Inflammatory macrophage treated with lipopolysaccharide for 4 hours (primary cell): ENCODE data around the gene PLCB1.
"Not testable (repeated sequence)": the region's sequence is repeated elsewhere in the genome, so short reads cannot be mapped to it uniquely, and the experiment has no call there.

ENCODE experiments used
- DNase-seq: peaks from one replicate; pipeline ENCODE4 v3.0.0-alpha.2; 2020

The PLCB1 gene

GRCh38 chr20:8156235-8157079 lies 24.4 kb downstream of the PLCB1 start:
- DNase-seq, result peak; percentile 34

DNA sequence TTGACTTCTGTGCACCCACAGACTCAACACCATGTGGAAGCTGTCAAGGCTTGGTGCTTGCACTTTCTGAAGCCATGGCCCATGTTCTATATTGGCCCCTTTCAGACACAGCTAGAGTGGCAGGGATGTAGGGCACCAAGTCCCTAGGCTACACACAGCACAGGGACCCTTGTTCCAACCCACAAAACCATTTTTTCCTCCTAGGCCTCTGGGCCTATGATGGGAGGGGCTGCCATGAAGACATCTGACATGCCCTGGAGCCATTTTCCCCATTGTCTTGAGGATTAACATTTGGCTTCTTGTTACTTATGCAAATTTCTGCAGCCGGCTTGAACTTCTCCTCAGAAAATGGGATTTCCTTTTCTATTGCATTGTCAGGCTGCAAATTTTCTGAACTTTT lies 27.2 kb downstream of the PLCB1 start:
- DNase-seq, result not testable (repeated sequence)

DNA sequence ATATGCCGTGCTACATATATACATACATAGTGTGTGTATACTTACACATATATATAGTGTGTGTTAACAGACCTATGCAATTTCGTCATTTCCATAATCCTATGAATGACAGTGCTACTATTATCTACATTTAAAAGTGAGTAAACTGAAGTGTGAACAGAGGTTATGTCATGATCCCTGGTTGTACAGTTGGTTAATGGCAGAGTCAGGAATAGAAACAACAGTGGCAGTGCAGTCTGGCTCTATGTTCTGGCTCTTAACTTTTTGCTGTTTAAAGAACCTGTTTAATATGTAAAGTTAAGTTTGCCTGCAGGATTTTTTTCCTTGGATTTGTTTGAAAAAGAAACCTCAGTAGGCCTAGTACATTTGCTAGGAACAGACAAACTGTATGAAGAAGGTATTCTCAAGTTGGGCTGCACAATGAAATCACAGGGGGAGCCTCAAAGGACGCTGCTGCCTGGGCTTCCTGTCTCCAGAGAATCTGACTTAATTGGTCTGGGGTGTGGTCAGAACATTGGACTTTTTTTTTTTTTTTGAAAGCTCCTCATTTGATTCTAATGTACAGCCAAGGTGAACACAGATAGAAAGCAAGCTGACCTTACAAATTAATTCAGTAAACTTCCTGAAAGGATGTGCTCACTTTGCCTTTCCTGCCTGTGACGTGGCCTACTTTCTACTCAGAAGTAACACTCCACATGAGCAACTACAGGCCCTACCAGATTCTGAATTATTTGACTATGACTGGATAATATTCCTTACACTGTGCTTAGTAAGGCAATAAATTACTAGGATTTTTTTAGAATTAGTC lies 29.4 kb downstream of the PLCB1 start:
- DNase-seq, result no peak

DNA sequence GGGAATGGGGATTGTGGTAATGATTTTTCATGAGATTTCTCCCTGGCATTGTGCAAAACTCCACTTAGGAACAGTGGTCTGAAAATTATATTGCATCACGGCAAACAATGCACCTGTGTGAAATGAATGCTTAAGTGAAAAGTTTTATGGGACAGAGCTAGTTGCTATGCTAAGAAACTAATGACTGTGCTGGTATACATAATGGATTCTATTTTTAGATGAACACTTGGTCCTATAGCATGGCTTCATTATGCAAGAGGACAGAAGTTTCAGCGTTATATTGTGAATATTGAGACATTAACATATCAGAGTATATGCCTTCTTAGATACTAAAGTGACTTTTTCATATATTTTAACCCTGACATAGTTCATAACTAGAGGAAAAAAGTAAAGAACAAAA lies 30.5 kb downstream of the PLCB1 start:
- no peak for DNase-seq

DNA sequence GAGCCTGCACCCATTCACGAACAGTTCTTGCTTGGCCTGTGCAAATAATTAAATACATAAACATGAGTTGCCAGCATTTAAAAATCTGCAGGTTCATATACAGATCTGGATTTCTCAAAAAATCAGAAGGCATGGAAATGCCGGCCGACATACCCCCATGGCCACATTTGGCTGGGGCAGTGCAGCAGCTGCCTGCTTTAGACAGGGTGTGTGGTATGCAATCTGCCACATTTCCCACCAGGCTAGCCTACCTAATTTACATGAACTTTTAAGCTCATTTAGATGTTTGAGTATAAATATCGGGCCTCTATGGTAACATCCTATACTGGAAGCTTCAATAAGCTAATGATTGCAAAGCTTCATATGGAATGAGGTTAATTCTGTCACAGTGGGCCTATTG lies 31.5 kb downstream of the PLCB1 start:
- no peak for DNase-seq

DNA sequence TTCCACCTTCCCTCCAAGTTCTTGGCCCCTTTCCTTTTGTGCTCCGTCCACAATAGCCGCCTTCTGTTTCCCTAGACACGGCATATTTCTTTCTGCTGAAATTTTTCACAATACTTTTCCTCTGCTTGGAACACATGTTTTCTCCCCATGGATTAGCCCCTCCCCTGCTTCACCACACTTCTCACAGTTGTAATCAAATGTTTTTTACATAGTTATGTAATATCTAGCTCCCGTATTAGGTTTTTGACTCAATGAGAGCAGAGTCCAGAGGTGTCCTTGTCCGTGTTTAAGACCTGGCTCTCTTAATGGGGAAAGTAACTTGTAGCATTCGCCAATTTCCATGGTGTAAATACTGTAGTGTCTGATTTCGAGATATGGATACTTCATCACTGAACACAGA lies 34.7 kb downstream of the PLCB1 start:
- no peak for DNase-seq

DNA sequence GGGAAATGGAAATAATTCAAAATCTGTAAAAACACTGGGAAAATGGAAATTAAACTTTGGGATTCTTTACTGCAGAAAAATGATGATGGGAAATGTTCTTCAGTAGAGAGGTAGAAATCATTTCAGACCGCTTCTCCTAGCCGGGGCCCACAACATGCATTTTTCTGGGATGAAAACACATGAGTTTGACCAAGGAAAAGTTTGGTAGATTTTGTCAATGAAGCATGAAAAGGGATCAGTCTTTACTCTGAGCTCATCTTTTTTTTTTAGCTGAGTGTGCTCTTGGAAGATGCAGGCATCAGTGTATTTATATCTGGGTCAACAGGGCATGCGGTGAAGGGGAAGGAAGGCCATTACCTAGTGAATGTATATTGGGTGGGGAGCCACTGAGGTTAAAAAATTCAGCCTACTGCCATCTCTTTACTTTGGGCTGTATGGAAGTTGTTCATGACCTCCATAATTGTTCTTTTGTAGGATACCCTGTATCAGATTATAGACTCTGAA lies 36.8 kb downstream of the PLCB1 start:
- DNase-seq, result no peak

GRCh38 chr20:8170921-8171320 lies 38.9 kb downstream of the PLCB1 start:
- DNase-seq, result no peak

- DNase-seq, result no peak
These were observed 40.1 kb downstream of the PLCB1 start for GRCh38 chr20:8172191-8172590.

- DNase-seq, result no peak
These were observed 43.9 kb downstream of the PLCB1 start for GRCh38 chr20:8175741-8176675.

GRCh38 chr20:8183526-8183925 lies 51.5 kb downstream of the PLCB1 start:
- no peak for DNase-seq

DNA sequence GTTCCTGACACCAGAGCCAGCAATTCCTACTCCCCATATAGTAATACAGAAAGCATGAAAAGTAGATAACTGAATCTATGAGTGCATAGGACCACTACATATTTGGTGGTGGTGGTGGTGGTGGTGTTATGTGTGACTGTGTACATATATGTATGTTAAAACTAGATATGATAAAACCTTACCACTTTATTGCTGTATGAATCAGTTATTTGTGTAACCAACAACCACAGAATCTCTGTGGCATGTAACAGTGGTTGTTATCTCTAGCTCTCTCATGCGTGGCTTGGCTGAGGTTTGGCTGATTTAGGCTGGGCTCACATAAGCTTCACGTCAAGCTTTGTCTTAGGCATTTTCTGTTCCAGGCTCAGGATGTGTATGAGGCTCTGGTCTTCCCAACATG lies 55.7 kb downstream of the PLCB1 start:
- DNase-seq, result no peak

DNA sequence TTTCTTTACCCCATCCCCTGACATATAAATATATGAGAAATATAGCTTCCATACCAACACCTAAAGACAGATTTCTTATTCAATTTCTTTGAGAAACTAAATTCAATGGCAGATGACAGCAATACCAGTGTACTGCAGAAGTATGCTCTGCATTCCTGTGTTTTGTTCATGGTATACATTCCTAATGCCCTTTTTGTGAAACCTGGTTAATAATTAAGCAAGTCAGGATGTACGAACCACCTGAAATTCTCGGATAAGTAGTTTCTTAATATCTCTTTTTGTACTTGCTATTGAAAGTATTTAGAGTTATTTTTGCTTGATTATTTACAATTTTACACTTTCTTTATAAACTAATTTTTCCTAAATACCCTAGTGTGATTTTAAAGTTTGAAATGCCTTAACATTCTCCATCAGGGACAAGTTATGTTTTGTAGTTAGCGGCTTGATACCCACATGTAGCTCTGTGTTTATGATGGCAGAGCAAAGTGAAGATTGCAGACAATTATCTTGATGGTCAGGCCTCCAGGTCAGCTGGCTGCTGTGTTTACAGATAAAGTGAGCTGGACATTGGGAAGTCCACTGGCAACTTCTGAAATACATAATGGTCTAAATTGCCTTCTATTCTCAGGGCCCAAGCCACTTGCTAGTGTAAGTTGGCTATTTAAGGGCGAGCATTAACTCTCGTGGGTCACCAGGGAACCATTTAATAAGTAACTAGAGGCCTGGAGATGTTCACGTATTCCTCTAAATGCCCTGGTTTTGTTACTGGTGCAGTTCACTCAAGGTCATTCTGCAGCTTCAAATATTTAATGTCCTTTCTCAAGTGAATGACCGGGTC lies 58.2 kb downstream of the PLCB1 start:
- no peak for DNase-seq

- DNase-seq, result no peak
These were observed 62.7 kb downstream of the PLCB1 start for GRCh38 chr20:8194721-8195120.

- DNase-seq, result no peak
These were observed 64.0 kb downstream of the PLCB1 start for GRCh38 chr20:8196096-8196495.

DNA sequence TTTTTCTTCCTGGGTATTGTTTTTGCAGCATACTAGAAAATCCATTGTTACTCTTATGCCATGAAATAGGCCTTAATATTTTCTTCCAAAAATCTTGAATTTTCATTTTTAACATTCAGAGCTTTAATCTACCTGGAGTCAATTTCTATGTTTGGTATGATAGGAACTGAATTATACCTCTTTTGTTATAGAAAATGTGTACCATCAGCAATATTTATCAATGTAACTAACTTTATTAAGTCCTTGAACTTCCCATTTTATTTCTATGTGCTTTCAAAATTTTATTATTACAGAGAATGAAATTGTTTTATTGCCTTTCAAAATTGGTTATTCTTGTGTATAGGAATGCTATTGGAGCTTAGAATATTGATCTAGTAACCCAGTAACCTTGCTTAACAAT lies 68.2 kb downstream of the PLCB1 start:
- no peak for DNase-seq

DNA sequence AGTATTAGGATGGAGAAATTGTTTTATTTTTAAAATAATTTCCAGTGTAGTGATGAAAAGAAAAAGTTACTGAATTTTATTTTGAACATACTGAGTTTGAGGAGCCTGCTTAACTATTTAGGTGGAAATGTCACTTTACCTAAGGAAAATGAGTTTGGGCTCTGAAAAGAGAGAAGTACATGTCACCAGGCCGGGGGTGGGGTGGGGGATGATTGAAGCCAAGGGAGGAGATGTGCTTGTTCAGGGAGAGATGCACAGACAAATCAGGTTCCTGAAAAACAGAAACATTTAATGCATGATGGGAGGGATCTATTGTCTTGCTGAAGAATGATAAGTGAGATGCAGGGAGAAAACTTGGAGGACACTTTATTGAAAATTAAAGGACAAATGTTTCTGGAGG lies 71.3 kb downstream of the PLCB1 start:
- no peak for DNase-seq

- DNase-seq, result no peak
These were observed 73.9 kb downstream of the PLCB1 start for GRCh38 chr20:8205996-8206395.

GRCh38 chr20:8208226-8208625 lies 76.2 kb downstream of the PLCB1 start:
- DNase-seq, result no peak

GRCh38 chr20:8209061-8209460 lies 77.0 kb downstream of the PLCB1 start:
- peak; percentile 63 for DNase-seq

GRCh38 chr20:8210749-8211148 lies 78.7 kb downstream of the PLCB1 start:
- DNase-seq, result no peak

DNA sequence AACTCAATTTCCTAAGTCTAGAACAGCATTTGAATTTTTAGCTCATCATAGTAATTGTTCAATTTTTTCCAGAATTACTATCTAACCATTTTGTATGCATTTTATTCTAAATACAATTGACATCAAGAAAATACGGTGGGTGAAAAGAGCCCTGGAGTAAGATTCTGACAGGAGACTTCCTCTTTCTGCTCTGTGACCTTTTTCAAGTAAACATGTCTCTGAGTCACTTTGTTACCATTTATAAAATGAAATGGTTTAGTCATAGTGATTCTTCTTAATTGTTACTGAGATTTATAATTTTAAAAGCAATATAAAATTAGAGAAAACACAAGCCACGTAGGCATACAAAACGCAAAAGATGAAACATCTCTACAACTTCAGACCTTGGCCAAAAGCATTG lies 80.2 kb downstream of the PLCB1 start:
- peak; percentile 79 for DNase-seq
